Measurements from ENCODE around the gene MKKS. TPM values are rescaled to one million over a fixed set of nuclear protein-coding genes. Genes with fewer than 3 reads are reported as not detected.

MKKS gene
- total RNA-seq, 1 donor: 7.6 TPM

GRCh38 chr20:10388597-10388996, 45.4 kb downstream of the MKKS start:
- Histone ChIP-seq H3K36me3 (ENCODE audit: insufficient read depth, low read length) (no peaks in the 10 kb centered on the region), H3K27me3 (ENCODE audit: insufficient read depth, low read length) (no peaks in the 10 kb centered on the region), H3K27ac (ENCODE audit: low read depth, low read length) (no peak overlapping the region), H3K9me3 (ENCODE audit: low read depth, low read length) (no peaks in the 10 kb centered on the region), H3K4me1 (ENCODE audit: insufficient read depth, low read length) (no peaks in the 10 kb centered on the region), H3K4me3 (ENCODE audit: insufficient read depth, low read length) (no peak overlapping the region), H3K79me2 (ENCODE audit: insufficient read depth, low read length) (no peaks in the 10 kb centered on the region), H4K20me1 (ENCODE audit: insufficient read depth, low read length) (no peaks in the 10 kb centered on the region), H2AFZ (ENCODE audit: low read length) (no peak overlapping the region), H3K4me2 (ENCODE audit: insufficient read depth, low read length) (no peak overlapping the region)
- TF ChIP-seq CTCF (IDR thresholded peaks at IDR 0.05; ENCODE audit: extremely low read depth, low read depth, low read length): no peak
- DNase-seq (ENCODE audit: insufficient read length, low spot score, missing footprints): no peak

- Histone ChIP-seq H3K4me2 (ENCODE audit: insufficient read depth, low read length) (no peak overlapping the region), H3K9me3 (ENCODE audit: low read depth, low read length) (no peaks in the 10 kb centered on the region), H2AFZ (ENCODE audit: low read length) (no peak overlapping the region), H3K36me3 (ENCODE audit: insufficient read depth, low read length) (no peaks in the 10 kb centered on the region), H3K27me3 (ENCODE audit: insufficient read depth, low read length) (no peaks in the 10 kb centered on the region), H3K79me2 (ENCODE audit: insufficient read depth, low read length) (no peaks in the 10 kb centered on the region), H3K4me3 (ENCODE audit: insufficient read depth, low read length) (no peak overlapping the region), H3K27ac (ENCODE audit: low read depth, low read length) (no peak overlapping the region), H3K4me1 (ENCODE audit: insufficient read depth, low read length) (no peaks in the 10 kb centered on the region), H4K20me1 (ENCODE audit: insufficient read depth, low read length) (no peaks in the 10 kb centered on the region)
- no peak for TF ChIP-seq CTCF (IDR thresholded peaks at IDR 0.05; ENCODE audit: extremely low read depth, low read depth, low read length)
- no peak for DNase-seq (ENCODE audit: insufficient read length, low spot score, missing footprints)
Observed at GRCh38 chr20:10387686-10388085, 46.3 kb downstream of the MKKS start.

GRCh38 chr20:10385850-10386544, 48.0 kb downstream of the MKKS start:
- Histone ChIP-seq H2AFZ (ENCODE audit: low read length) (no peak overlapping the region), H3K27me3 (ENCODE audit: insufficient read depth, low read length) (no peaks in the 10 kb centered on the region), H3K79me2 (ENCODE audit: insufficient read depth, low read length) (no peaks in the 10 kb centered on the region), H3K4me3 (ENCODE audit: insufficient read depth, low read length) (no peak overlapping the region), H3K4me2 (ENCODE audit: insufficient read depth, low read length) (no peak overlapping the region), H3K9me3 (ENCODE audit: low read depth, low read length) (no peaks in the 10 kb centered on the region), H3K36me3 (ENCODE audit: insufficient read depth, low read length) (no peaks in the 10 kb centered on the region), H3K27ac (ENCODE audit: low read depth, low read length) (no peak overlapping the region), H3K4me1 (ENCODE audit: insufficient read depth, low read length) (no peaks in the 10 kb centered on the region), H4K20me1 (ENCODE audit: insufficient read depth, low read length) (no peaks in the 10 kb centered on the region)
- no peak for TF ChIP-seq CTCF (IDR thresholded peaks at IDR 0.05; ENCODE audit: extremely low read depth, low read depth, low read length)
- DNase-seq (ENCODE audit: insufficient read length, low spot score, missing footprints): no peak

- Histone ChIP-seq H3K36me3 (ENCODE audit: insufficient read depth, low read length) (no peaks in the 10 kb centered on the region), H3K4me2 (ENCODE audit: insufficient read depth, low read length) (no peak overlapping the region), H4K20me1 (ENCODE audit: insufficient read depth, low read length) (no peaks in the 10 kb centered on the region), H3K27ac (ENCODE audit: low read depth, low read length) (no peak overlapping the region), H3K79me2 (ENCODE audit: insufficient read depth, low read length) (no peaks in the 10 kb centered on the region), H3K27me3 (ENCODE audit: insufficient read depth, low read length) (no peaks in the 10 kb centered on the region), H2AFZ (ENCODE audit: low read length) (no peak overlapping the region), H3K4me3 (ENCODE audit: insufficient read depth, low read length) (no peak overlapping the region), H3K4me1 (ENCODE audit: insufficient read depth, low read length) (peaks cover 4% of the 10 kb centered on the region), H3K9me3 (ENCODE audit: low read depth, low read length) (no peaks in the 10 kb centered on the region)
- DNase-seq (ENCODE audit: insufficient read length, low spot score, missing footprints): no peak
- no peak for TF ChIP-seq CTCF (IDR thresholded peaks at IDR 0.05; ENCODE audit: extremely low read depth, low read depth, low read length)
Observed at GRCh38 chr20:10381477-10381876, 52.5 kb downstream of the MKKS start.

All from osteoblast (primary cell).